Inflammatory macrophage treated with lipopolysaccharide for 4 hours (primary cell): ENCODE data around the gene MGAT3.

Experiments used
- DNase-seq: peaks from one replicate; pipeline ENCODE4 v3.0.0-alpha.2; 2020

The MGAT3 gene

GRCh38 chr22:39534092-39534506 lies 77.3 kb downstream of the MGAT3 start:
- DNase-seq, result no peak

GRCh38 chr22:39534591-39535356 lies 78.0 kb downstream of the MGAT3 start:
- DNase-seq, result peak; percentile 58

- no peak for DNase-seq
These were observed 78.5 kb downstream of the MGAT3 start for GRCh38 chr22:39535357-39535725.

DNA sequence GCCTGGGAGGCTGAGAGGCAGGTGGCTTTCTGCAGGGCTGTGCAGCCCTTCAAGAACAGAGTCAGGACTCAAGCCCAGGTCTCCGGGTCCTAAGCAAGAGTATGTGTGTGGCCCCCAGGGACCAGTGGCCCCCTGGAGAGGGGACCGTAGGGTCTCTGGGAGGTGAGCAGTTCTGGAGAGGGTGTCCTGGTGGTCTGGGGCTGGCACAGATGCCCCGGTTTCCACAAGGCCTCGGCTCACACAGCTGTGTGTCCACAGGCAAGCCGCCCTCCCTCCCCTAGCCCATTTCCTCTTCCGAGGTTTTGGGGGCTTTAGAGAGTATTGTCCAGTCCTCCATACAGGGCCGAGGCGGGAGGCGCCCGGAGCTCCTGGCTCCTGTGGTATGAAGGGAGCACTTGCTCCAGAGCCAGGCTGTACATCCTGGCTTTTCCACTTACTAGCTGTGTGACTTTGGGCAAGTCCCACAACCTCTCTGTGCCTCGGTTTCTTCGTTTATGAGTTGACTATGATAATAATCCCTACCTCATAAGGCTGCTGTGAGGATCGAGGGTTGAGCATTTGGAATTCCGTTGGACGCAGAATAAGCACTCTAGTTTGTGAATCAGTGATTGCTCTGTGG lies 79.1 kb downstream of the MGAT3 start:
- DNase-seq, result no peak

GRCh38 chr22:39536711-39537110 lies 79.9 kb downstream of the MGAT3 start:
- DNase-seq, result no peak

DNA sequence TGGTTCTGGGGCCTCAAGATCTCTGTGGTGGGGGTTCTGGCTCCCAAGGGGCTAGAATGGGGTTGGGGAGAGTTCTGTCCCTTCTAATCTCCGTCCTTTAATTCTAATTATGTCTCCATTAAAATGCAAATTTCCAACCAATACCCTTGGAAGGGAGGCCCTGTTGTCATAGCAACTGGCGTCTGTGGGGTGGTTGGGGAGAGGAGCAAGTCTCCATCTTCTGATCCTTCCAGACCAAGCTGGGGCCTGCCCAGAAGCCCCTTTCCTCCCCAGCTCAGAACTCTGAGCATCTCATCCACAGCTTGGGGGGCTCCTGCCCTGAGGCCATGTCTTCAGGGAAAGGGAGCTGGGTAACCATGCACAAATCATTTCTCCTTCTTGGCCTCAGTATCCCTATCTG lies 81.2 kb downstream of the MGAT3 start:
- DNase-seq, result no peak
